HK-2 (cell line): ENCODE data around the gene PPP2R2D.
"Not testable (repeated sequence)": the region's sequence is repeated elsewhere in the genome, so short reads cannot be mapped to it uniquely, and the experiment has no call there.

Source experiments
- DNase-seq: peaks from one replicate; pipeline ENCODE4 v3.0.0-alpha.2; 2018; ENCODE audit not compliant: unreplicated experiment

The PPP2R2D gene

GRCh38 chr10:131908151-131908550, 7.3 kb downstream of the PPP2R2D start:
- no peak for DNase-seq

- no peak for DNase-seq
Observed at GRCh38 chr10:131909014-131909808, 8.4 kb downstream of the PPP2R2D start.

- no peak for DNase-seq
Observed at GRCh38 chr10:131909929-131910328, 9.1 kb downstream of the PPP2R2D start.

GRCh38 chr10:131910663-131911314, 10.0 kb downstream of the PPP2R2D start:
- DNase-seq = no peak

- DNase-seq = no peak
Observed at GRCh38 chr10:131911451-131911850, 10.6 kb downstream of the PPP2R2D start.

- no peak for DNase-seq
Observed at GRCh38 chr10:131912620-131913019, 11.8 kb downstream of the PPP2R2D start.

- DNase-seq = no peak
Observed at GRCh38 chr10:131915484-131915883, 14.7 kb downstream of the PPP2R2D start.

GRCh38 chr10:131915990-131916766, 15.4 kb downstream of the PPP2R2D start:
- DNase-seq = no peak

- DNase-seq = not testable (repeated sequence)
Observed at GRCh38 chr10:131916767-131917160, 16.0 kb downstream of the PPP2R2D start.

- DNase-seq = not testable (repeated sequence)
Observed at GRCh38 chr10:131917496-131917895, 16.7 kb downstream of the PPP2R2D start.

- DNase-seq = not testable (repeated sequence)
Observed at GRCh38 chr10:131919461-131919860, 18.7 kb downstream of the PPP2R2D start.

GRCh38 chr10:131920151-131920550, 19.3 kb downstream of the PPP2R2D start:
- no peak for DNase-seq

GRCh38 chr10:131920693-131921092, 19.9 kb downstream of the PPP2R2D start:
- no peak for DNase-seq

- no peak for DNase-seq
Observed at GRCh38 chr10:131921184-131921583, 20.4 kb downstream of the PPP2R2D start.

GRCh38 chr10:131923038-131923756, 22.4 kb downstream of the PPP2R2D start:
- no peak for DNase-seq

- no peak for DNase-seq
Observed at GRCh38 chr10:131925011-131925649, 24.3 kb downstream of the PPP2R2D start.

- no peak for DNase-seq
Observed at GRCh38 chr10:131925716-131926115, 24.9 kb downstream of the PPP2R2D start.

- DNase-seq = no peak
Observed at GRCh38 chr10:131926253-131926652, 25.4 kb downstream of the PPP2R2D start.

- DNase-seq = no peak
Observed at GRCh38 chr10:131926743-131927595, 26.2 kb downstream of the PPP2R2D start.
